Loucy (cell line): ENCODE measurements around the gene CNPY1.

Experiments
- H2AFZ ChIP-seq: fragments of 200-600 bp; sonication (generic); 2 replicates; pipeline ENCODE4 v1.6.0; 2016; ENCODE audit warnings: antibody characterized with exemption, mild to moderate bottlenecking, low read length, moderate library complexity
- H3F3A ChIP-seq: fragments of 200-600 bp; 2 replicates; pipeline ENCODE4 v1.6.0; 2016; ENCODE audit warnings: antibody characterized with exemption, low read depth, mild to moderate bottlenecking
- H3K27me3 ChIP-seq: fragments of 200-600 bp; sonication (generic); 2 replicates; pipeline ENCODE4 v1.6.1; 2014; ENCODE audit warnings: low read length, mild to moderate bottlenecking; ENCODE audit not compliant: insufficient read depth, poor library complexity, severe bottlenecking
- H3K36me3 ChIP-seq: fragments of 200-600 bp; sonication (generic); 2 replicates; pipeline ENCODE4 v1.6.1; 2016; ENCODE audit warnings: low read length; ENCODE audit not compliant: insufficient read depth
- H3K4me1 ChIP-seq: fragments of 200-600 bp; sonication (generic); 2 replicates; pipeline ENCODE4 v1.5.1; 2014; ENCODE audit warnings: low read length, mild to moderate bottlenecking; ENCODE audit not compliant: insufficient read depth, poor library complexity, severe bottlenecking
- H3K4me2 ChIP-seq: fragments of 200-600 bp; sonication (generic); 2 replicates; pipeline ENCODE4 v1.6.0; 2014; ENCODE audit warnings: antibody characterized with exemption, low read length, low read depth, mild to moderate bottlenecking; ENCODE audit not compliant: poor library complexity, severe bottlenecking
- H3K4me3 ChIP-seq: fragments of 200-600 bp; sonication (generic); 2 replicates; pipeline ENCODE4 v1.5.1; 2014; ENCODE audit warnings: low read length, mild to moderate bottlenecking, mixed read lengths; ENCODE audit not compliant: poor library complexity, severe bottlenecking
- H3K79me2 ChIP-seq: fragments of 200-600 bp; sonication (generic); 2 replicates; pipeline ENCODE4 v1.6.1; 2014; ENCODE audit warnings: low read length; ENCODE audit not compliant: insufficient read depth
- H3K9ac ChIP-seq: fragments of 200-600 bp; sonication (generic); 2 replicates; pipeline ENCODE4 v1.6.0; 2014; ENCODE audit warnings: mild to moderate bottlenecking, low read depth, low read length, moderate library complexity; ENCODE audit not compliant: poor library complexity, severe bottlenecking
- H3K9me2 ChIP-seq: fragments of 200-600 bp; sonication (generic); replicated peaks from 2 replicates; pipeline ENCODE4 v1.6.1; 2016; ENCODE audit warnings: low read depth, low read length, mixed read lengths
- H3K9me3 ChIP-seq: fragments of 200-600 bp; sonication (generic); 2 replicates; pipeline ENCODE4 v1.6.1; 2014; ENCODE audit warnings: mild to moderate bottlenecking, antibody characterized with exemption, low read length, low read depth; ENCODE audit not compliant: insufficient read depth
- H4K20me1 ChIP-seq: fragments of 200-600 bp; sonication (generic); 2 replicates; pipeline ENCODE4 v1.6.0; 2014; ENCODE audit warnings: antibody characterized with exemption, low read length, mild to moderate bottlenecking; ENCODE audit not compliant: insufficient read depth, poor library complexity, severe bottlenecking
- EZH2phosphoT487 ChIP-seq: fragments of 200-600 bp; IDR thresholded peaks from 2 replicates; pipeline ENCODE4 v1.6.1; 2018; ENCODE audit warnings: antibody characterized with exemption, mild to moderate bottlenecking, moderate library complexity, borderline replicate concordance
- TF ChIP-seq, protein P1 (sequence below): fragments of 200-600 bp; sonication (generic); conservative IDR thresholded peaks from 2 replicates; pipeline ENCODE4 v1.5.1; 2014; ENCODE audit warnings: mild to moderate bottlenecking, antibody characterized with exemption, low read length

The CNPY1 gene

DNA sequence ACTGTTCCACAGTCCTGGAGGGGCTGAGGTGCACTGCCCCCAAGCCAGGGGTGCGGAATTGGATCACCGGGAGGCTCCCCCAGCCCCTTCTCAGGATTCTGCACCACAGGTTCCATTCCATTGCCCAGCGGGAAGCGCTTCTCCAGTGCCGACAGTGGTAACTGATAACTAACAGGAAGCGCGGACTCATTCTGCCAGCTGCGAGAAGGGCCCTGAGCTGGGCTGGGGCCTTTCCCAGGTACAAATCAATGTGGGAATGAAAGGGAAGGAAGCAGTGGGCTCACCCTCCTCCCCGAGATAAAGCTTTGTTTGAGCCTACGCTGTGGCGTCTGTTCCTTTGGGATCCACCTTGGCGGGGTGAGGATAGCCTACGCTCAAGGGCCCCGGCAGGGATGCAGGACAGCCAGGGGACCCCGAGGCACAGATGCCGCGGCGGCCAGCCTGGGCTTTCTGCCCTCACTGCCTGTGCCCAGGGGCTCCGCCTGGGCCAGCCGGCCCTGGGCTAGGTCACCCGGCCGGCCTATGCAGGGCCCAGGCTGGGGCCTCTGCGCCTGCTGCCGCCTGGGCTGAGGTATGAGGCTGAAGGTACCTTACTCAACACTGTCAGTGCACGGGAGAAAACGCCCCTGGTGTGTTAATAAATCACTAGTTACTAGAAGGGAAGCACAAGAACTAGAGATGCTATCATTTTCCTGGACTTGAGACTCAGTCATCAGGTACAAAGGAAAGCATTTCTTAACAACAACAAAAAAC, 49.0 kb downstream of the CNPY1 start:
- no peak overlapping the region for H3K4me3 ChIP-seq
- TF ChIP-seq EZH2phosphoT487: no peak
- TF ChIP-seq, protein P1, sequence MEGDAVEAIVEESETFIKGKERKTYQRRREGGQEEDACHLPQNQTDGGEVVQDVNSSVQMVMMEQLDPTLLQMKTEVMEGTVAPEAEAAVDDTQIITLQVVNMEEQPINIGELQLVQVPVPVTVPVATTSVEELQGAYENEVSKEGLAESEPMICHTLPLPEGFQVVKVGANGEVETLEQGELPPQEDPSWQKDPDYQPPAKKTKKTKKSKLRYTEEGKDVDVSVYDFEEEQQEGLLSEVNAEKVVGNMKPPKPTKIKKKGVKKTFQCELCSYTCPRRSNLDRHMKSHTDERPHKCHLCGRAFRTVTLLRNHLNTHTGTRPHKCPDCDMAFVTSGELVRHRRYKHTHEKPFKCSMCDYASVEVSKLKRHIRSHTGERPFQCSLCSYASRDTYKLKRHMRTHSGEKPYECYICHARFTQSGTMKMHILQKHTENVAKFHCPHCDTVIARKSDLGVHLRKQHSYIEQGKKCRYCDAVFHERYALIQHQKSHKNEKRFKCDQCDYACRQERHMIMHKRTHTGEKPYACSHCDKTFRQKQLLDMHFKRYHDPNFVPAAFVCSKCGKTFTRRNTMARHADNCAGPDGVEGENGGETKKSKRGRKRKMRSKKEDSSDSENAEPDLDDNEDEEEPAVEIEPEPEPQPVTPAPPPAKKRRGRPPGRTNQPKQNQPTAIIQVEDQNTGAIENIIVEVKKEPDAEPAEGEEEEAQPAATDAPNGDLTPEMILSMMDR: no peak
- H3K9me3 ChIP-seq: no peaks in the 10 kb centered on the region
- no peaks in the 10 kb centered on the region for H3K9me2 ChIP-seq
- no peaks in the 10 kb centered on the region for H3K36me3 ChIP-seq
- peaks cover under 1% of the 10 kb centered on the region for H3K27me3 ChIP-seq
- H3K79me2 ChIP-seq: no peaks in the 10 kb centered on the region
- no peak overlapping the region for H3K9ac ChIP-seq
- peaks cover 8% of the 10 kb centered on the region for H3K4me1 ChIP-seq
- H4K20me1 ChIP-seq: no peaks in the 10 kb centered on the region
- no peak overlapping the region for H3K4me2 ChIP-seq
- no peak overlapping the region for H2AFZ ChIP-seq
- no peaks in the 10 kb centered on the region for H3F3A ChIP-seq

DNA sequence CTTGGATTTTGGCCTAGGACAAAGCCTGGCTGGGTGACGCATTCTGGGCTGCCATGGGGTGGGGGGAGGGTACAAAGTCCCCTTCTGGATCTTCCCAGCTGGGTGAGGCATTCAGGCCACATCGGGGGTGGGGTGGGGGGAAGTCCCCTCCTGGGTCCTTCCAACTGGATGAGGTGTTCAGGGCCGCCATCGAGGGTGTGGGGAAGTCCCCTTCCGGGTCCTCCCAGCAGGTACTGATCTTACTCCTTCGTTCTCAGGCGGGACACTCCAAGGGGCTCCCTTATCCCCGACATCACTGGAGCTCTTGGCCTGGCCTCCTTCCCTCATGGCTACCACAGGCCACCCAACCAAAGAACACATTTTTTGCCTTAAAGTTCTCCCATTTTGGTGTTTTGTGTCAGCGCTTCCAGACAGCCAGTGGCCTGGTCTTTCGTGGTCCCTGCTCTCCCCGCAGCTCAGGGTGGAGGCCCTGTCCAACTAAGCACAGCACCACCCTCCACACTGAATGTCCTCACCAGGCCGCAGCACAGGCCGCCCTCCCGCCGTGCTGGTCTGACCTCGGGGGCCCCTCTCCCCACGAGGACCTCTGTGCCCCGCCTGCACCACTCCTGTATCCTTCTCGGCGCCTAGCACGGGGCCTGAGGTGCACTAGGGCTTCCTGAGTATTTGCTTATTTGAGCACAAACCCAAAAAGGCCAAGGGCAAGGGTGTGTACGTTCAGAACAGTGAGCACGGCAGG, 49.9 kb downstream of the CNPY1 start:
- Histone ChIP-seq H3K4me2 (peak overlapping the region; percentile 10), H4K20me1 (no peaks in the 10 kb centered on the region)

DNA sequence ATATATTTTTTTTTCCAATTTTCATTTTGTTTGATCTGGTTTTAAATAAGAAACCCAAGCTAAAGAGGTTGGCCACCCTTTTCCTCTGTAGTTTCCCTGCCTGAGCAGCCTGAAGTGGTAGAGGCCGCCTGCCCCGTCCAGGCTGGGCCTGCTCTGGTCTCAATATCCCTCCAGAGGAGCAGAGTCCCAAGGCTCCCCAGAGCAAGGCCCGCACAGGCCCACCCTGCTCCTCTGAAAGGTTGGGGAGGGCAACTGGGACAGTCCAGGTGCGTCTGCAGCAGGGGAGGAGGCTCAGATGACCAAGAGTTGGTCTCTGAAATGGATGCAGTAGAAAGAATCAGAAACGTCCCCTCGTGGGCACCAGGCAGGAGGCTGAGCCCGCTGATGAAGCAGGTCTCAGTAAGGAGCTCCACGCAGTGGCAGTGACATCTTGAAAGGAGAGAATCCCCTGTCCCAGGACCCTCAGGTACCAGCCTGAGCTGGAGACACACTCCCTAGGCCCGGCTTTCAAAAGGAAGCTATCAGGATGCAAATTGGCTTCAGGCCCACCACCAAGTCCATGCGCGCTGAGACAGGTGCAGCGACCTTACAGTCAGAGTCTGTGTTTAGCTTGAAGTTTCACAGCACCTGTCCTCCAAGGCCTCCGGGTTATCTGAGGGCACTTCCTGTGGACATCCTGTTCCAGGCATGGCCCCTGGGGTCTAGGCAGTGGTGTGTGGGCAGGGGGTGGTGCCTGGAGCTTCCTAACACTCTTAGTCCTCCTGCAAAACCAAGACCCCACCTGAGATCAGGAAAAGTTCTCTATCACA, 50.7 kb downstream of the CNPY1 start:
- TF ChIP-seq EZH2phosphoT487: no peak
- TF ChIP-seq, protein P1: no peak
- Histone ChIP-seq H2AFZ (no peak overlapping the region), H3K4me1 (peaks cover 8% of the 10 kb centered on the region), H3K79me2 (no peaks in the 10 kb centered on the region), H3F3A (no peaks in the 10 kb centered on the region), H3K9ac (no peak overlapping the region), H3K27me3 (no peaks in the 10 kb centered on the region), H3K9me3 (no peaks in the 10 kb centered on the region), H3K36me3 (no peaks in the 10 kb centered on the region), H3K9me2 (no peaks in the 10 kb centered on the region), H4K20me1 (no peaks in the 10 kb centered on the region), H3K4me2 (peak overlapping the region; percentile 10), H3K4me3 (no peak overlapping the region)

More for the DNA sequence above, 49.9 kb downstream of the CNPY1 start:
- Histone ChIP-seq H3K27me3 (no peaks in the 10 kb centered on the region), H3K4me1 (peaks cover 8% of the 10 kb centered on the region), H3K4me3 (no peak overlapping the region), H3K79me2 (no peaks in the 10 kb centered on the region), H3K9ac (no peak overlapping the region), H3K9me2 (no peaks in the 10 kb centered on the region), H3F3A (no peaks in the 10 kb centered on the region), H3K36me3 (no peaks in the 10 kb centered on the region), H3K9me3 (no peaks in the 10 kb centered on the region), H2AFZ (no peak overlapping the region)
- TF ChIP-seq, protein P1: no peak
- TF ChIP-seq EZH2phosphoT487: no peak
